CD14-positive monocyte (primary cell): ENCODE results near the gene STX17. TPM values are rescaled to one million over a fixed set of nuclear protein-coding genes. Genes with fewer than 3 reads are reported as not detected.
A peak's percentile ranks its signal among the peaks of the same experiment; 100 is the strongest.

Source experiments
- DNase-seq, 3 donors: peaks; one replicate each; pipeline ENCODE4 v3.0.0-alpha.2; 2011 to 2022
- H2AFZ ChIP-seq: 2 replicates; pipeline ENCODE4 v1.6.0; 2012; ENCODE audit warnings: mild to moderate bottlenecking, low read depth, low read length, inconsistent platforms; ENCODE audit not compliant: insufficient read depth, poor library complexity, severe bottlenecking
- H3K27ac ChIP-seq, 2 donors: 1 replicate in 1 of 2; 2 replicates in 1 of 2; pipeline ENCODE4 v1.5.1; 2012 to 2013; ENCODE audit warnings: low read length in 2 of 2, control low read depth in 1 of 2, inconsistent platforms in 1 of 2, low read depth in 1 of 2, mild to moderate bottlenecking in 1 of 2
- H3K27me3 ChIP-seq, 2 donors: one replicate each; pipeline versions ENCODE4 v1.6.0 to v1.6.1; 2011 to 2013; ENCODE audit warnings: low read length in 2 of 2; ENCODE audit not compliant: control insufficient read depth in 2 of 2, insufficient read depth in 2 of 2
- H3K36me3 ChIP-seq, 2 donors: replicated peaks in 1 of 2; 1 replicate in 1 of 2; 2 replicates in 1 of 2; pipeline versions ENCODE4 v1.5.1 to v1.6.1; 2012 to 2013; ENCODE audit warnings: low read length in 2 of 2, control low read depth in 1 of 2, inconsistent platforms in 1 of 2, mild to moderate bottlenecking in 1 of 2; ENCODE audit not compliant: insufficient read depth in 2 of 2, control insufficient read depth in 1 of 2
- H3K4me1 ChIP-seq, 2 donors: 1 replicate in 1 of 2; 2 replicates in 1 of 2; pipeline versions ENCODE4 v1.5.1 to v1.6.1; 2012 to 2013; ENCODE audit warnings: low read length in 2 of 2, control low read depth in 1 of 2, inconsistent platforms in 1 of 2, mild to moderate bottlenecking in 1 of 2, moderate library complexity in 1 of 2; ENCODE audit not compliant: insufficient read depth in 2 of 2, control insufficient read depth in 1 of 2
- H3K4me2 ChIP-seq: replicated peaks from 2 replicates; pipeline ENCODE3; 2012; ENCODE audit warnings: low read length, moderate library complexity, mild to moderate bottlenecking; ENCODE audit not compliant: poor library complexity, severe bottlenecking; ENCODE audit errors: extremely low read depth
- H3K4me3 ChIP-seq, 3 experiments: fragments of 200-600 bp in 1 of 3; sonication (generic) in 1 of 3; replicated peaks in 1 of 3; 1 replicate in 2 of 3; 2 replicates in 1 of 3; pipeline ENCODE4 v1.5.1; 2011 to 2013; ENCODE audit warnings: low read length in 3 of 3, mild to moderate bottlenecking in 3 of 3, control low read depth in 2 of 3, low read depth in 2 of 3, inconsistent platforms in 1 of 3, moderate library complexity in 1 of 3
- H3K79me2 ChIP-seq: 2 replicates; pipeline ENCODE4 v1.6.0; 2012; ENCODE audit warnings: mild to moderate bottlenecking, control low read depth, inconsistent platforms, low read length, moderate library complexity; ENCODE audit not compliant: insufficient read depth
- H3K9ac ChIP-seq: 2 replicates; pipeline ENCODE4 v1.6.0; 2017; ENCODE audit warnings: low read length, mild to moderate bottlenecking; ENCODE audit not compliant: insufficient read depth, poor library complexity, severe bottlenecking
- H3K9me3 ChIP-seq, 2 donors: replicated peaks in 1 of 2; 1 replicate in 1 of 2; 2 replicates in 1 of 2; pipeline versions ENCODE4 v1.5.1 to v1.6.1; 2012 to 2013; ENCODE audit warnings: low read length in 2 of 2, control low read depth in 1 of 2; ENCODE audit not compliant: control insufficient read depth in 1 of 2, insufficient read depth in 1 of 2
- H4K20me1 ChIP-seq: 2 replicates; pipeline ENCODE4 v1.6.0; 2012; ENCODE audit warnings: mild to moderate bottlenecking, low read length, control low read depth, moderate library complexity; ENCODE audit not compliant: insufficient read depth
- H3K27ac Mint-ChIP-seq, 7 donors: one replicate each; pipeline ENCODE4 v1.8.0; 2020; ENCODE audit warnings: mild to moderate bottlenecking in 7 of 7, mixed read lengths in 7 of 7, moderate library complexity in 6 of 7, inconsistent platforms in 2 of 7
- H3K27me3 Mint-ChIP-seq, 3 donors: one replicate each; pipeline ENCODE4 v1.8.0; 2021 to 2022; ENCODE audit warnings: low read depth in 3 of 3, mild to moderate bottlenecking in 3 of 3, mixed read lengths in 3 of 3, moderate library complexity in 3 of 3, inconsistent platforms in 1 of 3
- H3K36me3 Mint-ChIP-seq, 2 donors: one replicate each; pipeline ENCODE4 v1.8.0; 2020; ENCODE audit warnings: mixed read lengths in 2 of 2, inconsistent platforms in 1 of 2, mild to moderate bottlenecking in 1 of 2
- H3K4me1 Mint-ChIP-seq: one replicate; pipeline ENCODE4 v1.8.0; 2020; ENCODE audit warnings: mild to moderate bottlenecking, mixed read lengths
- H3K4me3 Mint-ChIP-seq, 2 donors: one replicate each; pipeline ENCODE4 v1.8.0; 2020; ENCODE audit warnings: mild to moderate bottlenecking in 2 of 2, mixed read lengths in 2 of 2, moderate library complexity in 1 of 2
- H3K9me3 Mint-ChIP-seq, 7 donors: one replicate each; pipeline ENCODE4 v1.8.0; 2020 to 2022; ENCODE audit warnings: mixed read lengths in 7 of 7, mild to moderate bottlenecking in 6 of 7, moderate library complexity in 6 of 7, inconsistent platforms in 2 of 7
- CTCF ChIP-seq: fragments of 200-600 bp; IDR thresholded peaks from one replicate; pipeline ENCODE4 v1.8.0; 2022; ENCODE audit warnings: antibody characterized with exemption, mild to moderate bottlenecking
- whole genome bisulfite sequencing: methylation state at CpG from one replicate; pipeline ENCODE4 v1.1.5; 2013; ENCODE audit warnings: missing lambda C conversion rate; ENCODE audit not compliant: insufficient coverage; 5-methylcytosine and 5-hydroxymethylcytosine counted together
- intact Hi-C, 2 donors: fragments of 100-400 bp; cut with micrococcal nuclease; formaldehyde crosslinking; loops; one replicate each; pipeline versions ENCODE4 v1.15.0 to v1.15.1; 2023
- polyA plus RNA-seq, 3 donors: library from polyadenylated mRNA; depleted of rRNA in 1 of 3; unstranded in 2 of 3; stranded (reverse) in 1 of 3; fragments of 300-500 nt in 2 of 3; fragments of >200 nt in 1 of 3; fragmentation: Illumina TruSeq in 2 of 3; gene quantifications; 1 replicate in 2 of 3; 2 replicates in 1 of 3; pipeline ENCODE4 v1.2.3, GENCODE V29; 2012 to 2021

Gene STX17
- polyA plus RNA-seq, 3 donors = 10.3 to 16.8 (median 10.6) TPM

- H3K27ac Mint-ChIP-seq = no peak overlapping the region
- no peak overlapping the region for H3K4me3 Mint-ChIP-seq
- Histone ChIP-seq H3K9ac (no peak overlapping the region), H3K27me3 (no peaks in the 10 kb centered on the region), H3K79me2 (no peaks in the 10 kb centered on the region), H4K20me1 (no peaks in the 10 kb centered on the region), H3K27ac (no peak overlapping the region), H3K4me2 (no peak overlapping the region), H3K9me3 (no peaks in the 10 kb centered on the region), H2AFZ (no peak overlapping the region), H3K4me1 (no peaks in the 10 kb centered on the region), H3K36me3 (no peaks in the 10 kb centered on the region), H3K4me3 (no peak overlapping the region)
- no peaks in the 10 kb centered on the region for H3K36me3 Mint-ChIP-seq
- H3K4me1 Mint-ChIP-seq = no peaks in the 10 kb centered on the region
- DNase-seq = no peak
- intact Hi-C loops = no loop called here
- H3K27me3 Mint-ChIP-seq = peaks cover 0 to 2% (median 0%) of the 10 kb centered on the region in 3 donors
- TF ChIP-seq CTCF = no peak
- whole genome bisulfite sequencing = 100% methylated on average over 2 of the region's 3 CpGs
- H3K9me3 Mint-ChIP-seq = peaks cover 0 to 2% (median 0%) of the 10 kb centered on the region in 7 donors
Observed at GRCh38 chr9:99858087-99858486, 48.4 kb upstream of the STX17 start.

GRCh38 chr9:99859243-99859980, 47.0 kb upstream of the STX17 start:
- Histone ChIP-seq H4K20me1 (no peaks in the 10 kb centered on the region), H3K4me1 (no peaks in the 10 kb centered on the region), H3K27me3 (no peaks in the 10 kb centered on the region), H3K27ac (no peak overlapping the region), H2AFZ (no peak overlapping the region), H3K79me2 (no peaks in the 10 kb centered on the region), H3K36me3 (no peaks in the 10 kb centered on the region), H3K9ac (no peak overlapping the region), H3K4me3 (no peak overlapping the region), H3K4me2 (no peak overlapping the region), H3K9me3 (no peaks in the 10 kb centered on the region)
- H3K27ac Mint-ChIP-seq = no peak overlapping the region
- intact Hi-C loops = no loop called here
- peaks cover 0 to 2% (median 2%) of the 10 kb centered on the region in 3 donors for H3K27me3 Mint-ChIP-seq
- H3K36me3 Mint-ChIP-seq = no peaks in the 10 kb centered on the region
- no peak overlapping the region for H3K4me3 Mint-ChIP-seq
- peaks cover 0 to 2% (median 0%) of the 10 kb centered on the region in 7 donors for H3K9me3 Mint-ChIP-seq
- DNase-seq = peak in 1 of 3 donors; percentile 13
- H3K4me1 Mint-ChIP-seq = no peaks in the 10 kb centered on the region
- no CpG with 5 or more reads among the region's 5 CpGs for WGBS
- TF ChIP-seq CTCF = no peak
